IMR-90 (cell line): ENCODE data around the gene MYCBP2. TPM values are rescaled to one million over a fixed set of nuclear protein-coding genes. Genes with fewer than 3 reads are reported as not detected.

Experiments used
- ATAC-seq: fragments of 200-7000 bp; cut with Tn5 transposase; 2 replicates; pipeline ENCODE4 v1.9.1; 2020; ENCODE audit warnings: low read depth, mild to moderate bottlenecking, moderate library complexity
- BruUV-seq: library from RNA; stranded (reverse); fragments of 400-500 nt; replicated peaks from 2 replicates; lab custom pipeline; 2021; lab: Mats Ljungman, UMichigan
- CTCF ChIA-PET: fragments of 300-600 bp; formaldehyde crosslinking; extraction: SDS; loops from one replicate; lab custom pipeline; 2021; ENCODE audit warnings: antibody characterized with exemption; lab: Yijun Ruan, JAX
- POLR2A ChIA-PET: fragments of 300-600 bp; sonication (Branson Sonifier 250); formaldehyde crosslinking; loops from one replicate; lab custom pipeline; 2022; ENCODE audit warnings: antibody characterized with exemption; ENCODE audit not compliant: unreplicated experiment; lab: Charles Lee
- DNase-seq: peaks from one replicate; pipeline ENCODE4 v3.0.0; 2013
- H2AFZ ChIP-seq: replicated peaks from 2 replicates; pipeline ENCODE3; 2013; ENCODE audit warnings: low read length, mild to moderate bottlenecking; ENCODE audit not compliant: poor library complexity
- H2AK5ac ChIP-seq: 2 replicates; pipeline ENCODE4 v1.6.1; 2013; ENCODE audit warnings: low read depth, low read length, inconsistent platforms
- H2AK9ac ChIP-seq: replicated peaks from 2 replicates; pipeline ENCODE3; 2013; ENCODE audit warnings: mild to moderate bottlenecking, low read depth, low read length, moderate library complexity; ENCODE audit not compliant: poor library complexity
- H2BK120ac ChIP-seq: 2 replicates; pipeline ENCODE4 v1.6.1; 2013; ENCODE audit warnings: low read depth, low read length, inconsistent platforms
- H2BK15ac ChIP-seq: 3 replicates; pipeline ENCODE4 v1.6.1; 2013; ENCODE audit warnings: low read depth, low read length, inconsistent platforms
- H2BK20ac ChIP-seq: 2 replicates; pipeline ENCODE4 v1.6.1; 2013; ENCODE audit warnings: low read depth, mild to moderate bottlenecking, inconsistent platforms, low read length, moderate library complexity
- H2BK5ac ChIP-seq: 2 replicates; pipeline ENCODE4 v1.6.1; 2013; ENCODE audit warnings: mild to moderate bottlenecking, low read depth, low read length, inconsistent platforms; ENCODE audit not compliant: poor library complexity, severe bottlenecking
- H3K14ac ChIP-seq: replicated peaks from 2 replicates; pipeline ENCODE4 v1.6.1; 2013; ENCODE audit warnings: low read depth, low read length, inconsistent platforms
- H3K18ac ChIP-seq: 2 replicates; pipeline ENCODE4 v1.6.1; 2013; ENCODE audit warnings: low read depth, low read length, control low read depth
- H3K23ac ChIP-seq: 2 replicates; pipeline ENCODE4 v1.6.1; 2013; ENCODE audit warnings: low read depth, low read length, inconsistent platforms
- H3K27ac ChIP-seq: 2 replicates; pipeline ENCODE4 v1.5.1; 2013; ENCODE audit warnings: mild to moderate bottlenecking, control low read depth, low read length; ENCODE audit not compliant: insufficient read depth
- H3K27me3 ChIP-seq: 2 replicates; pipeline ENCODE4 v1.6.1; 2013; ENCODE audit warnings: low read length; ENCODE audit not compliant: control insufficient read depth, insufficient read depth
- H3K36me3 ChIP-seq: 2 replicates; pipeline ENCODE4 v1.6.1; 2013; ENCODE audit warnings: low read length, mixed read lengths; ENCODE audit not compliant: control insufficient read depth, insufficient read depth
- H3K4ac ChIP-seq: 2 replicates; pipeline ENCODE4 v1.6.1; 2013; ENCODE audit warnings: low read depth, low read length, inconsistent platforms
- H3K4me1 ChIP-seq: 2 replicates; pipeline ENCODE4 v1.6.1; 2013; ENCODE audit warnings: low read length, mixed read lengths; ENCODE audit not compliant: control insufficient read depth, insufficient read depth
- H3K4me2 ChIP-seq: 2 replicates; pipeline ENCODE4 v1.6.1; 2013; ENCODE audit warnings: low read depth, mild to moderate bottlenecking, control low read depth, low read length, moderate library complexity
- H3K4me3 ChIP-seq: 2 replicates; pipeline ENCODE4 v1.5.1; 2013; ENCODE audit warnings: low read depth, mild to moderate bottlenecking, control low read depth, low read length, moderate library complexity; ENCODE audit not compliant: insufficient read depth
- H3K56ac ChIP-seq: 2 replicates; pipeline ENCODE4 v1.6.1; 2013; ENCODE audit warnings: low read length, inconsistent platforms; ENCODE audit not compliant: insufficient read depth; ENCODE audit errors: extremely low read depth
- H3K79me1 ChIP-seq, 2 experiments: 2 replicates each; pipeline ENCODE4 v1.6.1; 2013; ENCODE audit warnings: low read length in 2 of 2, inconsistent platforms in 1 of 2, low read depth in 1 of 2
- H3K9ac ChIP-seq: 2 replicates; pipeline ENCODE4 v1.6.1; 2013; ENCODE audit warnings: low read depth, low read length, control low read depth
- H3K9me1 ChIP-seq: 2 replicates; pipeline ENCODE4 v1.6.1; 2013; ENCODE audit warnings: low read length, inconsistent platforms; ENCODE audit not compliant: insufficient read depth
- H3K9me3 ChIP-seq: 2 replicates; pipeline ENCODE4 v1.6.1; 2013; ENCODE audit warnings: low read length; ENCODE audit not compliant: control insufficient read depth, insufficient read depth
- H4K20me1 ChIP-seq: 2 replicates; pipeline ENCODE4 v1.6.1; 2013; ENCODE audit warnings: low read length, inconsistent platforms; ENCODE audit not compliant: insufficient read depth
- H4K5ac ChIP-seq: 2 replicates; pipeline ENCODE4 v1.6.1; 2013; ENCODE audit warnings: mild to moderate bottlenecking, low read depth, low read length, control low read depth
- H4K8ac ChIP-seq, 2 experiments: 2 replicates each; pipeline ENCODE4 v1.6.1; 2013; ENCODE audit warnings: low read depth in 2 of 2, low read length in 2 of 2, control low read depth in 1 of 2, inconsistent platforms in 1 of 2
- H4K91ac ChIP-seq: 2 replicates; pipeline ENCODE4 v1.6.1; 2013; ENCODE audit warnings: low read depth, low read length, inconsistent platforms; ENCODE audit not compliant: insufficient read depth
- BHLHE40 ChIP-seq: fragments of 150-350 bp; IDR thresholded peaks from 2 replicates; pipeline ENCODE4 v1.6.1; 2016; ENCODE audit warnings: mild to moderate bottlenecking, low read depth, low read length
- CEBPB ChIP-seq: IDR thresholded peaks from 2 replicates; pipeline ENCODE4 v1.6.1; 2012; ENCODE audit warnings: low read depth, low read length, improper control_type of control experiment
- CHD1 ChIP-seq: IDR thresholded peaks from 2 replicates; pipeline ENCODE4 v1.6.1; 2012; ENCODE audit warnings: low read depth, low read length, improper control_type of control experiment
- CTCF ChIP-seq: conservative IDR thresholded peaks from 2 replicates; pipeline ENCODE4 v1.5.1; 2012; ENCODE audit warnings: mild to moderate bottlenecking, low read depth, low read length, improper control_type of control experiment
- ELK1 ChIP-seq: fragments of 150-350 bp; IDR thresholded peaks from 2 replicates; pipeline ENCODE4 v1.6.1; 2016; ENCODE audit warnings: low read depth, mild to moderate bottlenecking, low read length, moderate library complexity, borderline replicate concordance
- FOS ChIP-seq: fragments of 150-350 bp; IDR thresholded peaks from 2 replicates; pipeline ENCODE4 v1.6.1; 2016; ENCODE audit warnings: low read depth, low read length
- MAFK ChIP-seq: IDR thresholded peaks from 2 replicates; pipeline ENCODE4 v1.6.1; 2012; ENCODE audit warnings: low read depth, low read length, improper control_type of control experiment
- MAZ ChIP-seq: IDR thresholded peaks from 2 replicates; pipeline ENCODE4 v1.6.1; 2012; ENCODE audit warnings: low read depth, mild to moderate bottlenecking, low read length, improper control_type of control experiment, moderate library complexity, borderline replicate concordance
- MXI1 ChIP-seq: IDR thresholded peaks from 2 replicates; pipeline ENCODE4 v1.6.1; 2012; ENCODE audit warnings: low read depth, mild to moderate bottlenecking, low read length, moderate library complexity, borderline replicate concordance
- NFE2L2 ChIP-seq: fragments of 150-350 bp; IDR thresholded peaks from 2 replicates; pipeline ENCODE4 v1.6.1; 2016; ENCODE audit warnings: low read depth, mild to moderate bottlenecking, low read length
- POLR2A ChIP-seq: IDR thresholded peaks from 2 replicates; pipeline ENCODE4 v1.6.1; 2012; ENCODE audit warnings: mild to moderate bottlenecking, low read depth, low read length
- RAD21 ChIP-seq: IDR thresholded peaks from 2 replicates; pipeline ENCODE4 v1.6.1; 2012; ENCODE audit warnings: low read length, improper control_type of control experiment
- RCOR1 ChIP-seq: IDR thresholded peaks from 2 replicates; pipeline ENCODE4 v1.6.1; 2012; ENCODE audit warnings: mild to moderate bottlenecking, low read length, improper control_type of control experiment; ENCODE audit not compliant: insufficient replicate concordance
- RFX5 ChIP-seq: IDR thresholded peaks from 2 replicates; pipeline ENCODE4 v1.8.0; 2012; ENCODE audit warnings: low read depth, mild to moderate bottlenecking, low read length, moderate library complexity
- SMC3 ChIP-seq: fragments of 150-350 bp; IDR thresholded peaks from 2 replicates; pipeline ENCODE4 v1.6.1; 2016; ENCODE audit warnings: low read depth, mild to moderate bottlenecking, antibody characterized with exemption, low read length, moderate library complexity
- USF2 ChIP-seq: fragments of 150-350 bp; IDR thresholded peaks from 2 replicates; pipeline ENCODE4 v1.6.1; 2017; ENCODE audit warnings: mild to moderate bottlenecking, antibody characterized with exemption, low read length, low read depth
- WGBS, 2 experiments: methylation state at CpG; one replicate each; pipeline versions ENCODE4 v1.1.5 to v1.1.7; 2013; ENCODE audit warnings: missing lambda C conversion rate in 2 of 2; ENCODE audit not compliant: insufficient read length in 1 of 2; ENCODE audit errors: extremely low coverage in 2 of 2; 5-methylcytosine and 5-hydroxymethylcytosine counted together
- dilution Hi-C: fragments of 300-500 bp; cut with HindIII; formaldehyde crosslinking; loops from one replicate; pipeline ENCODE4 v1.14.3; 2018; ENCODE audit warnings: low sequenced_read_pairs; ENCODE audit not compliant: unreplicated experiment
- in situ Hi-C: fragments of 300-500 bp; cut with MboI; formaldehyde crosslinking; loops from 3 replicates; pipeline ENCODE4 v1.14.3; 2019; ENCODE audit warnings: low sequenced_read_pairs, inconsistent platforms, mixed read lengths
- intact Hi-C: fragments of 100-400 bp; cut with micrococcal nuclease; formaldehyde crosslinking; loops from 2 replicates; pipeline ENCODE4 v1.10.0; 2022
- polyA plus RNA-seq, 3 experiments: library from polyadenylated mRNA; depleted of rRNA; stranded (reverse); fragments of >200 nt; gene quantifications; 2 replicates each; pipeline ENCODE4 v1.2.3, GENCODE V29; 2012; ENCODE audit warnings: low replicate concordance in 1 of 3
- total RNA-seq: library from RNA; depleted of rRNA; stranded (reverse); fragments of >200 nt; gene quantifications from 2 replicates; pipeline ENCODE4 v1.2.3, GENCODE V29; 2012

MYCBP2 gene
- total and polyA plus RNA-seq, 2 of the 4 experiments (the other 2 are of a cell fraction): 20.1 to 43.2 TPM

GRCh38 chr13:77099415-77099814 is 227.5 kb downstream of the MYCBP2 start:
- no peak overlapping the region for H2BK120ac ChIP-seq
- peaks cover 2% of the 10 kb centered on the region; the same call in 1 of the 2 replicates for H3K4me1 ChIP-seq
- dilution Hi-C loops (no loop called here), intact Hi-C loops (no loop called here), in situ Hi-C loops (no loop called here)
- no peak for TF ChIP-seq USF2
- no peak for TF ChIP-seq RCOR1
- no peak for TF ChIP-seq MAZ
- TF ChIP-seq POLR2A: no peak
- TF ChIP-seq NFE2L2: no peak
- no peak for TF ChIP-seq MAFK
- TF ChIP-seq CTCF: no peak
- no peak for TF ChIP-seq CEBPB
- no peak for TF ChIP-seq BHLHE40
- no peak for TF ChIP-seq CHD1
- TF ChIP-seq MXI1: no peak
- TF ChIP-seq RFX5: no peak
- TF ChIP-seq ELK1: no peak
- no peak for TF ChIP-seq RAD21
- no peak for TF ChIP-seq SMC3
- TF ChIP-seq FOS: no peak
- no peak overlapping the region for H3K9ac ChIP-seq
- POLR2A ChIA-PET: no interaction called here
- H4K20me1 ChIP-seq: no peaks in the 10 kb centered on the region
- whole genome bisulfite sequencing, 2 experiments: no CpG with 5 or more reads among the region's 3 CpGs
- H4K8ac ChIP-seq: no peak overlapping the region
- DNase-seq (no peak), ATAC-seq (no peak)
- peaks cover 12% of the 10 kb centered on the region for H3K36me3 ChIP-seq
- H3K9me1 ChIP-seq: no peaks in the 10 kb centered on the region; the same call in 1 of the 2 replicates
- no peak overlapping the region for H2BK20ac ChIP-seq
- no peaks in the 10 kb centered on the region for H3K9me3 ChIP-seq
- H2BK15ac ChIP-seq: no peak overlapping the region
- H3K14ac ChIP-seq: no peak overlapping the region
- H2AK5ac ChIP-seq: no peak overlapping the region
- H3K27me3 ChIP-seq: no peaks in the 10 kb centered on the region
- no peak overlapping the region for H2AK9ac ChIP-seq
- no TSS peak for BruUV-seq
- H2AFZ ChIP-seq: no peak overlapping the region
- H3K4me3 ChIP-seq: no peak overlapping the region
- no peak overlapping the region for H3K23ac ChIP-seq
- H3K4me2 ChIP-seq: no peak overlapping the region
- no peak overlapping the region for H4K5ac ChIP-seq
- H3K27ac ChIP-seq: no peak overlapping the region
- H3K18ac ChIP-seq: no peak overlapping the region
- no peaks in the 10 kb centered on the region for H3K79me1 ChIP-seq
- H4K91ac ChIP-seq: no peak overlapping the region
- no peak overlapping the region for H2BK5ac ChIP-seq
- H3K56ac ChIP-seq: no peak overlapping the region
- CTCF ChIA-PET: no interaction called here
- no peak overlapping the region for H3K4ac ChIP-seq
